Activated CD4-positive, alpha-beta memory T cell treated with anti-CD3 and anti-CD28 coated beads for 36 hours (primary cell): ENCODE data around the gene CCDC106. TPM values are rescaled to one million over a fixed set of nuclear protein-coding genes. Genes with fewer than 3 reads are reported as not detected.

Source experiments
- CTCF ChIA-PET: fragments of 350-600 bp; sonication (Branson Sonifier 250); formaldehyde crosslinking; loops from one replicate; lab custom pipeline; 2021; ENCODE audit warnings: antibody characterized with exemption, inconsistent platforms; lab: Charles Lee
- POLR2A ChIA-PET: fragments of 350-600 bp; sonication (Branson Sonifier 250); formaldehyde crosslinking; loops from one replicate; lab custom pipeline; 2021; ENCODE audit warnings: antibody characterized with exemption; lab: Charles Lee
- DNase-seq: peaks from one replicate; pipeline ENCODE4 v3.0.0-alpha.2; 2020
- H3K27ac Mint-ChIP-seq: one replicate; pipeline ENCODE4 v1.8.0; 2021; ENCODE audit warnings: mixed read lengths
- H3K27me3 Mint-ChIP-seq: one replicate; pipeline ENCODE4 v1.8.0; 2021; ENCODE audit warnings: mixed read lengths
- H3K36me3 Mint-ChIP-seq: one replicate; pipeline ENCODE4 v1.8.0; 2021; ENCODE audit warnings: mixed read lengths
- H3K4me1 Mint-ChIP-seq: one replicate; pipeline ENCODE4 v1.8.0; 2021; ENCODE audit warnings: low read depth, mixed read lengths
- H3K4me3 Mint-ChIP-seq: one replicate; pipeline ENCODE4 v1.8.0; 2021; ENCODE audit warnings: mild to moderate bottlenecking, mixed read lengths
- H3K9me3 Mint-ChIP-seq: one replicate; pipeline ENCODE4 v1.8.0; 2021; ENCODE audit warnings: mixed read lengths
- intact Hi-C: fragments of 100-400 bp; cut with micrococcal nuclease; formaldehyde crosslinking; loops from one replicate; pipeline ENCODE4 v1.15.1; 2023
- total RNA-seq, 2 experiments: library from RNA; stranded (reverse); gene quantifications; one replicate each; pipeline ENCODE4 v1.2.3, GENCODE V29; 2021

The CCDC106 gene
- total RNA-seq, 2 experiments from 2014 or later, result 3.6 to 4.0 TPM

GRCh38 chr19:55687281-55688201, 39.5 kb downstream of the CCDC106 start:
- CTCF ChIA-PET, result no interaction called here
- H3K36me3 Mint-ChIP-seq, result peaks cover 15% of the 10 kb centered on the region
- no peak overlapping the region for H3K4me3 Mint-ChIP-seq
- peaks cover 2% of the 10 kb centered on the region for H3K4me1 Mint-ChIP-seq
- POLR2A ChIA-PET, result no interaction called here
- no peak overlapping the region for H3K27ac Mint-ChIP-seq
- no peak for DNase-seq
- H3K27me3 Mint-ChIP-seq, result no peaks in the 10 kb centered on the region
- H3K9me3 Mint-ChIP-seq, result no peaks in the 10 kb centered on the region
- intact Hi-C loops, result no loop called here

GRCh38 chr19:55688422-55689218, 40.6 kb downstream of the CCDC106 start:
- POLR2A ChIA-PET, result no interaction called here
- H3K4me3 Mint-ChIP-seq, result no peak overlapping the region
- no peak overlapping the region for H3K27ac Mint-ChIP-seq
- DNase-seq, result no peak
- CTCF ChIA-PET, result no interaction called here
- H3K27me3 Mint-ChIP-seq, result no peaks in the 10 kb centered on the region
- peaks cover 18% of the 10 kb centered on the region for H3K36me3 Mint-ChIP-seq
- intact Hi-C loops, result no loop called here
- H3K4me1 Mint-ChIP-seq, result peaks cover 2% of the 10 kb centered on the region
- no peaks in the 10 kb centered on the region for H3K9me3 Mint-ChIP-seq

GRCh38 chr19:55689411-55690108, 41.5 kb downstream of the CCDC106 start:
- DNase-seq, result no peak
- intact Hi-C loops, result no loop called here
- H3K4me1 Mint-ChIP-seq, result peaks cover 2% of the 10 kb centered on the region
- ChIA-PET CTCF (no interaction called here), POLR2A (no interaction called here)
- H3K9me3 Mint-ChIP-seq, result no peaks in the 10 kb centered on the region
- H3K4me3 Mint-ChIP-seq, result no peak overlapping the region
- no peak overlapping the region for H3K27ac Mint-ChIP-seq
- no peaks in the 10 kb centered on the region for H3K27me3 Mint-ChIP-seq
- peaks cover 17% of the 10 kb centered on the region for H3K36me3 Mint-ChIP-seq

GRCh38 chr19:55690109-55690768, 42.2 kb downstream of the CCDC106 start:
- no peak for DNase-seq
- H3K27ac Mint-ChIP-seq, result no peak overlapping the region
- peaks cover 15% of the 10 kb centered on the region for H3K36me3 Mint-ChIP-seq
- intact Hi-C loops, result no loop called here
- no peaks in the 10 kb centered on the region for H3K4me1 Mint-ChIP-seq
- no peaks in the 10 kb centered on the region for H3K27me3 Mint-ChIP-seq
- ChIA-PET POLR2A (no interaction called here), CTCF (no interaction called here)
- H3K4me3 Mint-ChIP-seq, result no peak overlapping the region
- no peaks in the 10 kb centered on the region for H3K9me3 Mint-ChIP-seq

- CTCF ChIA-PET, result no interaction called here
- DNase-seq, result no peak
- Mint-ChIP-seq H3K4me1 (no peaks in the 10 kb centered on the region), H3K27ac (no peak overlapping the region), H3K9me3 (no peaks in the 10 kb centered on the region), H3K4me3 (no peak overlapping the region), H3K36me3 (peaks cover 14% of the 10 kb centered on the region), H3K27me3 (no peaks in the 10 kb centered on the region)
- intact Hi-C loops, result no loop called here
- POLR2A ChIA-PET, result no interaction called here
These were observed 42.9 kb downstream of the CCDC106 start for GRCh38 chr19:55690769-55691545.

GRCh38 chr19:55691561-55692481, 43.8 kb downstream of the CCDC106 start:
- Mint-ChIP-seq H3K27ac (no peak overlapping the region), H3K4me3 (no peak overlapping the region), H3K4me1 (no peaks in the 10 kb centered on the region), H3K36me3 (peaks cover 11% of the 10 kb centered on the region), H3K27me3 (no peaks in the 10 kb centered on the region), H3K9me3 (no peaks in the 10 kb centered on the region)
- ChIA-PET CTCF (no interaction called here), POLR2A (no interaction called here)
- DNase-seq, result no peak
- intact Hi-C loops, result no loop called here

- no peak overlapping the region for H3K4me3 Mint-ChIP-seq
- DNase-seq, result no peak
- H3K27ac Mint-ChIP-seq, result no peak overlapping the region
- H3K4me1 Mint-ChIP-seq, result no peaks in the 10 kb centered on the region
- H3K36me3 Mint-ChIP-seq, result peaks cover 16% of the 10 kb centered on the region
- ChIA-PET POLR2A (no interaction called here), CTCF (no interaction called here)
- H3K9me3 Mint-ChIP-seq, result no peaks in the 10 kb centered on the region
- no peaks in the 10 kb centered on the region for H3K27me3 Mint-ChIP-seq
- intact Hi-C loops, result no loop called here
These were observed 44.7 kb downstream of the CCDC106 start for GRCh38 chr19:55692681-55693081.

- CTCF ChIA-PET, result no interaction called here
- Mint-ChIP-seq H3K27me3 (no peaks in the 10 kb centered on the region), H3K4me3 (no peak overlapping the region), H3K27ac (no peak overlapping the region), H3K4me1 (no peaks in the 10 kb centered on the region), H3K36me3 (peaks cover 18% of the 10 kb centered on the region), H3K9me3 (no peaks in the 10 kb centered on the region)
- intact Hi-C loops, result no loop called here
- no peak for DNase-seq
- POLR2A ChIA-PET, result no interaction called here
These were observed 45.4 kb downstream of the CCDC106 start for GRCh38 chr19:55693336-55693974.

GRCh38 chr19:55694241-55694655, 46.2 kb downstream of the CCDC106 start:
- Mint-ChIP-seq H3K4me3 (no peak overlapping the region), H3K27ac (no peak overlapping the region), H3K36me3 (peaks cover 20% of the 10 kb centered on the region), H3K9me3 (no peaks in the 10 kb centered on the region), H3K4me1 (no peaks in the 10 kb centered on the region), H3K27me3 (no peaks in the 10 kb centered on the region)
- intact Hi-C loops, result no loop called here
- DNase-seq, result no peak
- POLR2A ChIA-PET, result no interaction called here
- CTCF ChIA-PET, result no interaction called here

- ChIA-PET CTCF (no interaction called here), POLR2A (no interaction called here)
- no peaks in the 10 kb centered on the region for H3K9me3 Mint-ChIP-seq
- no peak overlapping the region for H3K27ac Mint-ChIP-seq
- H3K27me3 Mint-ChIP-seq, result no peaks in the 10 kb centered on the region
- no peaks in the 10 kb centered on the region for H3K4me1 Mint-ChIP-seq
- no peak for DNase-seq
- intact Hi-C loops, result no loop called here
- no peak overlapping the region for H3K4me3 Mint-ChIP-seq
- peaks cover 17% of the 10 kb centered on the region for H3K36me3 Mint-ChIP-seq
These were observed 46.9 kb downstream of the CCDC106 start for GRCh38 chr19:55694656-55695491.
